Vagina (tissue), 2 donors: ENCODE data around the gene SPSB2. TPM values are rescaled to one million over a fixed set of nuclear protein-coding genes. Genes with fewer than 3 reads are reported as not detected.
"Not testable (repeated sequence)": the region's sequence is repeated elsewhere in the genome, so short reads cannot be mapped to it uniquely, and the experiment has no call there.

Experiments
- DNase-seq, 2 donors: peaks; one replicate each; pipeline ENCODE4 v3.0.0-alpha.2; 2017; ENCODE audit errors: extremely low spot score in 2 of 2
- H3K27ac ChIP-seq: fragments of 200-600 bp; sonication (generic); one replicate; pipeline ENCODE4 v1.5.1; 2019
- H3K27me3 ChIP-seq: fragments of 200-600 bp; sonication (generic); one replicate; pipeline ENCODE4 v1.5.1; 2019
- H3K36me3 ChIP-seq, 2 donors: fragments of 200-600 bp; sonication (generic); one replicate each; pipeline ENCODE4 v1.5.1; 2017 to 2019
- H3K4me1 ChIP-seq: fragments of 200-600 bp; sonication (generic); one replicate; pipeline ENCODE4 v1.5.1; 2019
- H3K4me3 ChIP-seq, 2 donors: fragments of 200-600 bp; sonication (generic); 1 replicate in 1 of 2; 2 replicates in 1 of 2; pipeline ENCODE4 v1.5.1; 2016 to 2019
- H3K9me3 ChIP-seq: fragments of 200-600 bp; sonication (generic); one replicate; pipeline ENCODE4 v1.5.1; 2019
- POLR2A ChIP-seq, 2 donors: fragments of 450-650 bp; IDR thresholded peaks; one replicate each; pipeline ENCODE4 v1.6.1; 2017; ENCODE audit warnings: antibody characterized with exemption in 2 of 2, mild to moderate bottlenecking in 2 of 2, moderate library complexity in 2 of 2
- POLR2AphosphoS5 ChIP-seq, 2 donors: sonication (generic); formaldehyde crosslinking; IDR thresholded peaks; one replicate each; pipeline ENCODE4 v1.9.0; 2017; ENCODE audit warnings: antibody characterized with exemption in 2 of 2, mild to moderate bottlenecking in 2 of 2, low read depth in 1 of 2; ENCODE audit not compliant: insufficient read depth in 1 of 2
- intact Hi-C: fragments of 100-400 bp; cut with DNase I; formaldehyde crosslinking; loops from one replicate; pipeline ENCODE4 v1.15.1; 2023
- total RNA-seq: library from RNA; depleted of rRNA; stranded (reverse); fragments of >200 nt; gene quantifications from one replicate; pipeline ENCODE4 v1.2.3, GENCODE V29; 2016
- TF ChIP-seq, protein P1 (sequence below), 3 experiments: fragments of 450-650 bp in 2 of 3; fragments of 200-600 bp in 1 of 3; sonication (generic) in 1 of 3; IDR thresholded peaks; one replicate each; pipeline ENCODE4 v1.5.1; 2017 to 2019; ENCODE audit warnings: antibody characterized with exemption in 3 of 3, mild to moderate bottlenecking in 2 of 3, moderate library complexity in 2 of 3

The SPSB2 gene
- total RNA-seq, 1 donor from 2014 or later = 3.2 TPM

DNA sequence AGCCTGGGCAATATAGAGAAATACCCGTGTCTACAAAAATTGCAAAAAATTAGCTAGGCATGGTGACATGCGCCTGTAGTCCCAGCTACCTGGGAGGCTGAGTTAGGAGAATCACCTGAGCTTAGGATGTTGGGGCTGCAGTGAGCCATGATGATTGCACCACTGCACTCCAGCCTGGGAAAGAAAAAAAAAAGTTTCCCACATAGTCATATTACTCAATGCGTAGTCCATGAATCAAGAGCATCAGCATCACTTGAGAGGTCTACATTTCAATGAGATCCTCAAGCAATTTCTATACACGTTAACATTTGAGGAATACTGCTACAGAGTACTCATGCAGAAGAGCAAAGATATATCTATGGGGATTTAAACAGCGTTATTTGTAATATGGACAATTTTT, 26.3 kb upstream of the SPSB2 start:
- H3K27me3 ChIP-seq = no peaks in the 10 kb centered on the region
- no peak overlapping the region for H3K4me3 ChIP-seq
- no peaks in the 10 kb centered on the region for H3K9me3 ChIP-seq
- H3K36me3 ChIP-seq = no peaks in the 10 kb centered on the region
- no peak for DNase-seq
- peaks cover 7% of the 10 kb centered on the region for H3K4me1 ChIP-seq
- TF ChIP-seq POLR2AphosphoS5 (IDR thresholded peaks at IDR 0.05; ENCODE audit: insufficient read depth in 1 of 2, low read depth in 1 of 2) (no peak), POLR2A (IDR thresholded peaks at IDR 0.05) (no peak)
- TF ChIP-seq, protein P1, sequence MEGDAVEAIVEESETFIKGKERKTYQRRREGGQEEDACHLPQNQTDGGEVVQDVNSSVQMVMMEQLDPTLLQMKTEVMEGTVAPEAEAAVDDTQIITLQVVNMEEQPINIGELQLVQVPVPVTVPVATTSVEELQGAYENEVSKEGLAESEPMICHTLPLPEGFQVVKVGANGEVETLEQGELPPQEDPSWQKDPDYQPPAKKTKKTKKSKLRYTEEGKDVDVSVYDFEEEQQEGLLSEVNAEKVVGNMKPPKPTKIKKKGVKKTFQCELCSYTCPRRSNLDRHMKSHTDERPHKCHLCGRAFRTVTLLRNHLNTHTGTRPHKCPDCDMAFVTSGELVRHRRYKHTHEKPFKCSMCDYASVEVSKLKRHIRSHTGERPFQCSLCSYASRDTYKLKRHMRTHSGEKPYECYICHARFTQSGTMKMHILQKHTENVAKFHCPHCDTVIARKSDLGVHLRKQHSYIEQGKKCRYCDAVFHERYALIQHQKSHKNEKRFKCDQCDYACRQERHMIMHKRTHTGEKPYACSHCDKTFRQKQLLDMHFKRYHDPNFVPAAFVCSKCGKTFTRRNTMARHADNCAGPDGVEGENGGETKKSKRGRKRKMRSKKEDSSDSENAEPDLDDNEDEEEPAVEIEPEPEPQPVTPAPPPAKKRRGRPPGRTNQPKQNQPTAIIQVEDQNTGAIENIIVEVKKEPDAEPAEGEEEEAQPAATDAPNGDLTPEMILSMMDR (IDR thresholded peaks at IDR 0.05) = no peak
- H3K27ac ChIP-seq = no peak overlapping the region
- intact Hi-C loops = no loop called here

DNA sequence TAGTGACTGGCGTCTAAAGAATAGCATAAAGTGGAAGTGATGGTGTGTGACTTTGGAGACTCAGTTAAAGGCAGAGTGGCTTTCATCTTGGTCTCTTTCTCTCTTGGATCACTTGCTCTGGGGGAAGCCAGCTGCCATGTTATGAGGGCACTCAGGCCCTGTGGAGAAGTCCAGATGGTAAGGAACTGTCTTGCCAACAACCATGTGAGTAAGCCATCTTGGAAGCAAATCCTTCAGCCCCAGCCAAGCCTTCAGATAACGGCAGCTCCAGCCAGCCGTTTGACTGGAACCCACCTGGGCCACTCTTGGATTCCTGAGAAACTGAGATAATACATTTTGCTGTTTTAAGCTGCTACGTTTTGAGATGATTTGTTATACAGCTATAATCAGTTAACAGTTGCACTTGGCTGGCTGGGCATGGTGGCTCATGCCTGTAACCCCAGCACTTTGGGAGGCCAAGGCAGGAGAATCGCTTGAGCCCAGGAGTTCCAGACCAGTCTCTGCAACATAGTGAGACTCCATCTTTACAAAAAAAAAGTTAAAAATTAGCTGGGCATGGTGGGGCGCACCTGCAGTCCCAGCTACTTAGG, 23.8 kb upstream of the SPSB2 start:
- intact Hi-C loops = no loop called here
- no peak for DNase-seq
- peaks cover 1% of the 10 kb centered on the region for H3K4me1 ChIP-seq
- H3K4me3 ChIP-seq = no peak overlapping the region
- H3K9me3 ChIP-seq = no peaks in the 10 kb centered on the region
- TF ChIP-seq POLR2AphosphoS5 (IDR thresholded peaks at IDR 0.05; ENCODE audit: insufficient read depth in 1 of 2, low read depth in 1 of 2) (no peak), POLR2A (IDR thresholded peaks at IDR 0.05) (no peak)
- TF ChIP-seq, protein P1 (IDR thresholded peaks at IDR 0.05) = no peak
- no peaks in the 10 kb centered on the region for H3K36me3 ChIP-seq
- no peaks in the 10 kb centered on the region for H3K27me3 ChIP-seq
- H3K27ac ChIP-seq = no peak overlapping the region

DNA sequence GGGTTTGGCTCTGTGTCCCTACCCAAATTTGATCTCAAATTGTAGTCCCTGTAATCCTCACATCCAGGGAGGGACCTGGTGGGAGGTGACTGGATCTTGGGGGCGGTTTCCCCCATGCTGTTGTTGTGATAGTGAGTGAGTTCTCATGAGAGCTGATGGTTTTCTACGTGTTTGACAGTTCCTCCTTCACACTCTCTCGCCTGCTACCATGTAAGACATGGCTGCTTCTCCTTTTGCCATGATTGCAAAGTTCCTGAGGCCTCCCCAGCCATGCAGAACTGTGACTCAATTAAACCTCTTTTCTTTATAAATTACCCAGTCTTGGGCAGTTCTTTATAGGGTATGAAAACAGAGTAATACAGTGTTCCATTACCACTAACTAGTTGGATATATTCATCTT, 21.2 kb upstream of the SPSB2 start:
- H3K36me3 ChIP-seq = no peaks in the 10 kb centered on the region
- TF ChIP-seq POLR2A (IDR thresholded peaks at IDR 0.05) (no peak), POLR2AphosphoS5 (IDR thresholded peaks at IDR 0.05; ENCODE audit: insufficient read depth in 1 of 2, low read depth in 1 of 2) (no peak)
- TF ChIP-seq, protein P1 (IDR thresholded peaks at IDR 0.05) = no peak
- no peak for DNase-seq
- intact Hi-C loops = no loop called here
- H3K4me3 ChIP-seq = no peak overlapping the region
- peaks cover 8% of the 10 kb centered on the region for H3K4me1 ChIP-seq
- H3K9me3 ChIP-seq = no peaks in the 10 kb centered on the region
- no peak overlapping the region for H3K27ac ChIP-seq
- H3K27me3 ChIP-seq = no peaks in the 10 kb centered on the region

DNA sequence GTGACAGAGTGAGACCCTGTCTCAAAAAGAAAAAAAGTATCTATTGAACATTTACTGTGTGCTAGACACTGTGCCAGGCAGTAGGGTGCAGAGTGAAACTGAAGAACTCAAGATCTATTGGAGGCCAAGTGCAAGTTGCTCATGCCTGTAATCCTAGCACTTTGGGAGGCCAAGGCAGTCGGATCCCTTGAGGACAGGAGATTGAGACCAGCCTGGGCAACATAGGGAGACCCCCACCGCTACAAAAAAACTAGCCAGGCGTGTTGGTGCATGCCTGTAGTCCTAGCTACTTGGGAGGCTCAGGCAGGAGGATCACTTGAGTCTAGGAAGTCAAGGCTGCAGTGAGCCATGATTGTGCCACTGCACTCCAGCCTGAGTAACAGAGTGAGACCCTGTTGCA, 19.6 kb upstream of the SPSB2 start:
- H3K27ac ChIP-seq, H3K36me3 ChIP-seq, DNase-seq, intact Hi-C loops, H3K4me1 ChIP-seq, H3K4me3 ChIP-seq, H3K9me3 ChIP-seq, H3K27me3 ChIP-seq: not testable (repeated sequence)

DNA sequence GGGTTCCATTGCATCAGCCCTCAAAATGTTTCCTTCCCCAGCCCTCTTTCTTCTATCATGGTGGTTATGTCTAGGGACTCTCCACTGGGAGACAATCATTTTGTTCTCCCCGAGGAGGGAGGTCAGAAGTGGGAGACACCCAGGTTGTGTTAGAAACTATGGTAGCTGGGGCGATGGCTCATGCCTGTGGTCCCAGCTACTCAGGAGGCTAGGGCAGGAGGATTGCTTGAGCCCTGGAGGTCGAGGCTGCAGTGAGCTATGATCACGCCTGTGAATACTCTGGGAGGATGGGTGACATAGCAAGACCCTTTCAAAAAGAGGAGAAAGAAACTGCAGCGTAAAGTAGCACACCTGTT, 18.5 kb upstream of the SPSB2 start:
- H3K36me3 ChIP-seq = no peaks in the 10 kb centered on the region
- H3K27me3 ChIP-seq = no peaks in the 10 kb centered on the region
- peaks cover 8% of the 10 kb centered on the region for H3K4me1 ChIP-seq
- intact Hi-C loops = no loop called here
- H3K4me3 ChIP-seq = peak overlapping the region; percentile 49 to 51
- TF ChIP-seq POLR2AphosphoS5 (IDR thresholded peaks at IDR 0.05; ENCODE audit: insufficient read depth in 1 of 2, low read depth in 1 of 2) (no peak), POLR2A (IDR thresholded peaks at IDR 0.05) (no peak)
- TF ChIP-seq, protein P1 (IDR thresholded peaks at IDR 0.05) = no peak
- H3K9me3 ChIP-seq = no peaks in the 10 kb centered on the region
- peak overlapping the region; percentile 93 for H3K27ac ChIP-seq
- DNase-seq = no peak
